Uterus (tissue), 2 donors: ENCODE measurements around the gene ESPNL.

Experiments used
- CTCF ChIP-seq, 4 experiments: fragments of 200-600 bp in 2 of 4; fragments of 450-650 bp in 2 of 4; sonication (generic) in 2 of 4; IDR thresholded peaks; one replicate each; pipeline ENCODE4 v1.5.1; 2016 to 2019; ENCODE audit warnings: antibody characterized with exemption in 4 of 4, mild to moderate bottlenecking in 2 of 4, moderate library complexity in 1 of 4
- POLR2A ChIP-seq, 2 donors: fragments of 450-650 bp; IDR thresholded peaks; one replicate each; pipeline ENCODE4 v1.6.1; 2016; ENCODE audit warnings: antibody characterized with exemption in 2 of 2, mild to moderate bottlenecking in 1 of 2, moderate library complexity in 1 of 2

- TF ChIP-seq CTCF (IDR thresholded peaks at IDR 0.05) (no peak), POLR2A (IDR thresholded peaks at IDR 0.05) (no peak)
These were observed 30.1 kb downstream of the ESPNL start for GRCh38 chr2:238130111-238130695.
